ENCODE results near the gene PEX5. TPM values are rescaled to one million over a fixed set of nuclear protein-coding genes. Genes with fewer than 3 reads are reported as not detected.

PEX5 gene
- total RNA-seq, 4 donors from 2014 or later, result 35.9 to 49.3 (median 41.5) TPM

- Histone ChIP-seq H3K9me3 (no peaks in the 10 kb centered on the region), H3K27ac (no peak overlapping the region), H3K27me3 (no peaks in the 10 kb centered on the region), H3K36me3 (peaks cover 78% of the 10 kb centered on the region), H3K4me1 (no peaks in the 10 kb centered on the region), H3K4me3 (no peak overlapping the region)
- no peak for DNase-seq (ENCODE audit: low spot score in 2 of 2)
- TF ChIP-seq EP300 (IDR thresholded peaks at IDR 0.05) (no peak), POLR2A (IDR thresholded peaks at IDR 0.05) (no peak), POLR2AphosphoS5 (IDR thresholded peaks at IDR 0.05) (no peak), CTCF (IDR thresholded peaks at IDR 0.05) (no peak)
Measured at GRCh38 chr12:7205091-7205490, 15.6 kb downstream of the PEX5 start.

DNA sequence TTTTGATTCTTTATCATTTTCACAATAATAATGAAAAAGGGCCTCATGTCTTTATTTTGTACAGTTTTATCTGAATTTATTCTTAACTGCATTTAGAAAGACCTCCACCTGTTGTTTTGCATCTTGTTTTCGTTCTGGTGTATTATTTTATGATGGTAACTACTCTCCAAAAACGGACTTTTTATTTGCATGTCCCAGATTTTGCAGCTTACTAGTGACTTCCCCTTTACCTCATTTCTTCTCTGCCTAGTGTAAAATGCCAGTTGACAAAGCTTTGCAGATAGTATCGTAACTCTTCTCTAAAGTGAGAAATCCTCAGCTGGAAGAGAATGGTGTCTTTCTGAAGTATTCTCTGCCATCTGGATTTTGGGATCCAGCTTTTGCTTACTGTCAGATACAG, 17.2 kb downstream of the PEX5 start:
- WGBS, result 96% methylated on average over 3 of the region's 3 CpGs
- Histone ChIP-seq H3K4me1 (no peaks in the 10 kb centered on the region), H3K36me3 (peaks cover 89% of the 10 kb centered on the region), H3K9me3 (no peaks in the 10 kb centered on the region), H3K27ac (no peak overlapping the region), H3K27me3 (no peaks in the 10 kb centered on the region), H3K4me3 (no peak overlapping the region)
- DNase-seq (ENCODE audit: low spot score in 2 of 2), result no peak
- no peak for TF ChIP-seq POLR2AphosphoS5 (IDR thresholded peaks at IDR 0.05)
- no peak for TF ChIP-seq POLR2A (IDR thresholded peaks at IDR 0.05)
- no peak for TF ChIP-seq CTCF (IDR thresholded peaks at IDR 0.05)
- no peak for TF ChIP-seq EP300 (IDR thresholded peaks at IDR 0.05)

DNA sequence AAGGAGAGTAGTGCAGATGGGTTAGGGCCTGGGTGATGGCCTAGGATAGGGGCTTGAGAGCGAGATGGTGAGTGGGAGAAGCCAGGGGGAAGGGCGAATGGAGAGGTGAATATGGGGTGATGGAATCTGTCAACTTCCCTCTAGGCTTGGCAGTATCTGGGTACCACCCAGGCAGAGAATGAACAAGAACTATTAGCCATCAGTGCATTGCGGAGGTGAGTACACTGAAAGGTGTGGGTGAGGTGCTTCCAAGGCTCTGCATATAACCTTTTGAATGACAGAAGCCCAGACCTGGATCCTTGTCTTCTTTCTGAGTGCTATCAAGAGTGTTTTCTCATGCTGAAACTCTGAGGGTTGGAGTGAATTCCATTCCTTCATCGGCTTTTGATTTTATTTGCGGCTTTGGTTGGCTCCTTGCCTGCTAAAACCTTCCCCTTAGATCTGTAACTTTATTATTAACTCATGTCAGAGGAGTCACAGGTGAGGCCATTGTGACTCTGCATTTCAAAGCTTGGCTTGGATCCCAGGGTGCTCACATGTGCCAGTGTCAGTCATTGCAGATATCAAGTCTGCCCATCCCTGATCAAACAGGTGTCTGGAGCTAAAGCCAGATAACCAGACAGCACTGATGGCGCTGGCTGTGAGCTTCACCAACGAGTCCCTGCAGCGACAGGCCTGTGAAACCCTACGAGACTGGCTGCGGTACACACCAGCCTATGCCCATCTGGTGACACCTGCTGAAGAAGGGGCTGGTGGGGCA, 18.6 kb downstream of the PEX5 start:
- WGBS, result 95% methylated on average over 6 of the region's 10 CpGs
- Histone ChIP-seq H3K9me3 (peaks cover 4% of the 10 kb centered on the region), H3K4me3 (no peak overlapping the region), H3K36me3 (peaks cover 84% of the 10 kb centered on the region), H3K27me3 (no peaks in the 10 kb centered on the region), H3K4me1 (no peaks in the 10 kb centered on the region), H3K27ac (no peak overlapping the region)
- TF ChIP-seq POLR2AphosphoS5 (IDR thresholded peaks at IDR 0.05) (no peak), CTCF (IDR thresholded peaks at IDR 0.05) (no peak), POLR2A (IDR thresholded peaks at IDR 0.05) (no peak), EP300 (IDR thresholded peaks at IDR 0.05) (no peak)
- DNase-seq (ENCODE audit: low spot score in 2 of 2), result no peak

GRCh38 chr12:7209958-7210357, 20.5 kb downstream of the PEX5 start:
- Histone ChIP-seq H3K27me3 (no peaks in the 10 kb centered on the region), H3K4me1 (no peaks in the 10 kb centered on the region), H3K27ac (no peak overlapping the region), H3K9me3 (peaks cover 4% of the 10 kb centered on the region), H3K4me3 (no peak overlapping the region), H3K36me3 (peaks cover 70% of the 10 kb centered on the region)
- 99% methylated on average over 14 of the region's 14 CpGs for WGBS
- DNase-seq (ENCODE audit: low spot score in 2 of 2), result no peak
- TF ChIP-seq POLR2AphosphoS5 (IDR thresholded peaks at IDR 0.05) (no peak), CTCF (IDR thresholded peaks at IDR 0.05) (no peak)

- peaks cover 65% of the 10 kb centered on the region for H3K36me3 ChIP-seq
- no peak for DNase-seq (ENCODE audit: low spot score in 2 of 2)
- peaks cover 4% of the 10 kb centered on the region for H3K9me3 ChIP-seq
- H3K4me3 ChIP-seq, result no peak overlapping the region
- H3K27me3 ChIP-seq, result no peaks in the 10 kb centered on the region
- H3K27ac ChIP-seq, result no peak overlapping the region
- no peak for TF ChIP-seq CTCF (IDR thresholded peaks at IDR 0.05)
- TF ChIP-seq POLR2A (IDR thresholded peaks at IDR 0.05), result no peak
- no peak for TF ChIP-seq POLR2AphosphoS5 (IDR thresholded peaks at IDR 0.05)
- TF ChIP-seq EP300 (IDR thresholded peaks at IDR 0.05), result no peak
- no peaks in the 10 kb centered on the region for H3K4me1 ChIP-seq
- 93% methylated on average over 6 of the region's 6 CpGs for WGBS
Measured at GRCh38 chr12:7210642-7211151, 21.2 kb downstream of the PEX5 start.
